ENCODE data around the gene OR5M8.

Gene OR5M8

DNA sequence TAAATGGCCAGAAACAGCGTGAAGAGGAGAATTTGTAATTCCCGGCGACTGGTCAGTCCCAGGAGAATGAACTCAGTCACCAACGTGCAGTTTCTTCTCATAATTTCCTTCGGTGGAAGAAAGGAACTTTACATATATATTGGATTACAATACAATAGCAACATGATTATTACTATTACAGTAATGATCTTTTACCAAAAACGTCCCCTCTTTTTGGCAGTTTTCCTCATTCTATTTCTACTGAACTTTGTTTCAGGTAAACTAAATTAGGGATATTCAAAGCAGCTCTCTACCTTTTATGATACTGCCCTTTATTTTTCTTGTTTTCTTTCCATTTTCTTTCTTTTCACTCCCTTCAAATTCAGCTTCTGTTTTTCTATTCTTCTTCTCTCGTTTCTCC is at the start of gene OR5M8:
OR5M8 (minus strand) TSS at position 101 of the 400 bp plus-strand sequence; CDS start at position 101, 0 bp downstream.
- no peak for DNase-seq

DNA sequence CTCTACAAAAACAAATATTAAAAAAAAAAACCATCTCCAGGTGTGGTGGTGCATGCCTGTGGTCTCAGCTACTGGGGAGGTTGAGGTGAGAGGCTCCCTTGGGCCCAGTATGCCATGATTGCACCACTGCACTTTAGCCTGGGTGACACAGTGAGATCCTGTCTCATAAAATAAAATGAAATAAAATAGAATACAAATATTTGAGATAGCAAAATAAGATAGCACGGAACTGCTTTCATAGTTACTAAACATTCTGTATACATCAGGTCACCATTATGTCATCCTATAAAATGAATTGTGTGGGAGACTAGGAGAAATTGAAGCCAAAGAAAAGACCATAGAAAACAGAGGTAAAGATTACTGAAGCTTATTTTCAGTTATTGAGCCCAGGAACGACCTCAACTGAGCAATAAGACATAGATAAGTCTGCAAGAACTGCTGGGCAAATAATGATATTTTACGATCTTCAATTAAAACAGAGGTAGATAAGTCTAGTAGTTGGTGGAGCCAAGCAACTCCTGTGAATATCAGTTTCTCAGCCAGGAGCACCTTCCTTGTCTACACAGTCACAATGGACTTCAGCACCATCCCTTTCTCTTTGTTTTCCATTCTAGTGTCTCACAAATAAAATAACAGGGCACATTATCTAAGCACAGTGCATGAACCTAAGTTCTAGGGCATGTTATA is 42.0 kb upstream of the OR5M8 start:
- DNase-seq = no peak

DNA sequence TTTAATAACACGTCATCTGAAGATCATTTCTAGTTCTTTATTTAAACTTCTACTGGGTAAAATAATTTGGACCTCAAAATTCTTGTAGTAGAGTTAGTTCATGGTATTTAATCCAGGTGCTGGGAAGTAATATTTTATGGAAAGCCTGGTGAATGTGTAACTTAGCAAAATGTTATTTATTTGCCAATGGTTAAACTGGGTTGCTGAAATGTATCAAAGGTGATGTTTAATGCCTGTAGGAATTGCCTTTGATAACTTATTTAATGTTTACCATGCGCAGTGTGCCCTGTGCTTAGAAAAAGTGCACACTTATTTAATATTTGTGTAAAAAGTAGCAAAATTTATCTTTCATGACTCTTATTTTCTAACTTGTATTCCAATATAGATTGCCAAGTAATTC is 40.7 kb upstream of the OR5M8 start:
- no peak for DNase-seq

DNA sequence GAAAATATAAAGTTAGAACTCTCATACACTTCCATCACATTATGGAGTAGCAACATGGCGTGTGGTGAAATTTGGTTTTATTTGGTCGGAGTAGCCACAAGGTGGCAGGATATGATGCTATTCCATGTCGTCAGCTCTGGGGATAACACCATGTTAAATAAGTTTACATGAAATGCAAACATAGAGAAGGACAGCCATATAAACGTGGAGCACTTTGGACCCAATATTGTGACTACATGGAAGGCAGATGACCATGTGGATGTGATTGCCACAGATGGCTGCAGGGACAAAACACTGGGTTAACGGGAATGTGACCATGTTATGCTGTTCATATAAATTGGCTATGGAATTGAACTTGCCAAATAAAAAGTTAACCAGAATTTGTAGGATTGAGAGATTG is 30.8 kb upstream of the OR5M8 start:
- DNase-seq = no peak

DNA sequence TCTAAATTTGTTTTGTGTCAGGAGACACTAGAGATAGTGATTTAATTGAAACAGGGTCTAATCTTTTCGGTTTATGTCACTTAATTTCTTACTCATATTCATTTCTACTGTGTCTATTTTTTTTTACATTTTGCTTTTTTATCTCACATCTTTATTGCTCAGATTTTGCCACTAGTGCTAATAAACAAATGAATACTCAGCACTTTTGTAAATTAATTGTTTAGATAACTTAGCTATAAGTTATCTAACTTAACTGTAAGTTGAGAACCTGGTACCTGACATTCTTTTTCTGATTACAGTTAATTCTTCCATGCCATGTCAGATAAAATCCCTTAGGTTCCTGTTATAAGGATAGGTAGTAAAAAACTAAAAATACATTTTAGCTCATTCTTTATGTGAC is 22.1 kb upstream of the OR5M8 start:
- DNase-seq = no peak

DNA sequence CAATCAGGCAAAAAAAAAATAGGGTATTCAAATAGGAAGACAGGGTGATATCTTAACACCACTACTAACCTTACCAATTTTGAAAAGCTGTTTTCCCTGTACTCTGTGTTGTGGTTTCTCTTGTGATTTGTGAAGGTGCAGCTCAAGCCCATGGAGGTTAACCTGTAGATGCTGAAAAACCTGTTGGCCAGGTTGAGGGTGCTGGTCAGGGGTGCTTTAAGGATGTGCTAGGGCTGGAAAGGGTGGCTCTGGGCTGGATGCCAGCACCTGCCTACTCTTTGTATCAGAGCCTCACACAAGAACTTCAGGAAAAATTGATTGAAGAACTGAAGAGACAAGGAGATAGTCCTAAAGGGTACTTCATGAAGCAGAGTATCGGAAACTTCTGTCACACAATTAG is 18.3 kb upstream of the OR5M8 start:
- no peak for DNase-seq

DNA sequence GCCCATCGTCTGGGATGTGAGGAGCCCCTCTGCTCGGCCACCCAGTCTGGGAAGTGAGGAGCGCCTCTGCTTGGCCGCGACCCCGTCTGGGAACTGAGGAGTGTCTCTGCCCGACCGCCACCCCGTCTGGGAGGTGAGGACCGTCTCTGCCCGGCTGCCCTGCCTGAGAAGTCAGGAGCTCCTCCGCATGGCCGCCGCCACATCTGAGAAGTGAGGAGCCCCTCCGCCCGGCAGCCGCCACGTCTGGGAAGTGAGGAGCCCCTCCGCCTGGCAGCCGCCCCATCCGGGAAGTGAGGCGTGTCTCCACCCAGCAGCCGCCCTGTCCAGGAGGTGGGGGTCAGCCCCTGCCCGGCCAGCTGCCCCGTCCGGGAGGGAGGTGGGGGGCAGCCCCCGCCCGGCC is 5.8 kb upstream of the OR5M8 start:
- no peak for DNase-seq

DNA sequence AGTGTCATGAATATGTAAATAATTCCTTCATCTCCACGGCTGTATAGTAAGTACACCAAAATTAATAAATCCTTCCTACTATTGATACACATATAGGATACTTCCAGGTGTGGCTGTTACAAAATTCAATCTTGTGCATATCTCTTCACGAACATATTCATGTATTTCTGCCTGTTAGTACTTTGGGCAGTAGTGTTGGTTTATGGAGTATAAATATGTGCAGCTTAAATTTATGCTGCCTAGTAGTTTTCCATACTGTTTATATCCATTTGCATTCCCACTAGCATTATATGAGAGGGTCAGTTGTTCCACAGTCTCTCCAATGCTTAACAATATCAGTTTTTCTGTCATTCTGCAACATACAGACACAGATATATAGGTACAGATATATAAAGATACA is 3.9 kb upstream of the OR5M8 start:
- DNase-seq = no peak

DNA sequence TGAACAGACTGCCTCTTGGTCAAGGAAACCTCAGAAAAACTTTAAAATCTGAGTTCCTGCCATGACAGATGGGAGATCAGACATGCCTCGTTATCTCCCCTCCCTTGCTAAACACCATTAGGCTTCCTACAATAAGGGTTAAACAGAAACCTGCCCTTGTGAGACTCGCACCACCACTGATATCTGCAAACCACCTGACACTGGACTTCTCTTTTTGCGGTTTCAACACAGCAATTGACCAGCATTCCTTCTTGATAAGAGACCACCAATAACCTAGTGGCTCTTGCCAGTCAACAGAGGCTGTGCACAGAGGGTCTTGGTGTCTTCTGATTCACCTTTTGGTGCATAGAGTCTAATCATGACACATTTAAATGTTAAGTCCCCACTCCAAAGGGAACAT is 4.4 kb downstream of the OR5M8 start:
- DNase-seq = no peak

DNA sequence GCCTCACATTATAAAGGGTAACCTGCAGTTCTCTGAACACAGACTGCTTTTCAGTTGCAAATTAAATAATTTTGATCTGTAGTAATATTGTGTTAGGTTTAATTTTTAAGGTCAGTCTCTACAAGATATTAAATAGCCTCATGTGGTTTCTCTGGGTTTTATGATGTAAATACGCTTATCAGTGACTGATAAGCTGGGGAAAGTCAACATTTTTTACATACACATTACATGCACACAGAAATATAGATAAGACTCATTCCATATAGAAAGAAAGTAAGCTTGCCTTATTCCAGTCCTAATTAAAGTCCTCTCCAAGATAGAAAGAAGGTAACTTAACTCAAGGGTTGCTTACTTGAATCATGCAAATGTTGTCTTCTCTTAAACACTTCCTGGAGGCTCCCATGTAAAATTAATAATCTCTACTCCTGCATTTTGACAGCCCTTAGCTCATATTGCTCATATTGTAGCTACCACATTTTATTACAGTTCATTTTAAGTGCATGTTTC is 16.4 kb downstream of the OR5M8 start:
- DNase-seq = no peak

DNA sequence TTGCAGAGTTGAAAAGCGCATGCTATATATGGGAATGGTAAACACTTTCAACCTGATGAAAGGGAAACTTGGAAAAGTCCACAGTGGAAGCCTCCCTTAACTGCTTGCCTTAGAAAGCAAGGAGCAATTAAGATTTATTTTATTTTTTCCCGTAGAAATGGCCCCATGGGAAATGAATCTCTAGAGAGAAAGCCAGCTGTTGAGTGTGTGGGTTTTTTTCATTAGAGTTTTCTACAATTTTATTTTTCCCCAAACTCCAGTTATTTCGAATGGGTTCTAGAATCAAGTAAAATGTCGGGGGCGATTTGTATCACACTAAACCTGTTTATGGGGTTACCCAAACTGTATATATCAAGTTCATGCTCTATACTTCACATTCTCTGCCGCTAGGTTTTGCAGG is 17.9 kb downstream of the OR5M8 start, which contains the start of gene OR5M3:
OR5M3 (minus strand) TSS at position 101 of the 400 bp plus-strand sequence. CDS start 2,855 bp downstream, outside the sequence.
- no peak for DNase-seq

DNA sequence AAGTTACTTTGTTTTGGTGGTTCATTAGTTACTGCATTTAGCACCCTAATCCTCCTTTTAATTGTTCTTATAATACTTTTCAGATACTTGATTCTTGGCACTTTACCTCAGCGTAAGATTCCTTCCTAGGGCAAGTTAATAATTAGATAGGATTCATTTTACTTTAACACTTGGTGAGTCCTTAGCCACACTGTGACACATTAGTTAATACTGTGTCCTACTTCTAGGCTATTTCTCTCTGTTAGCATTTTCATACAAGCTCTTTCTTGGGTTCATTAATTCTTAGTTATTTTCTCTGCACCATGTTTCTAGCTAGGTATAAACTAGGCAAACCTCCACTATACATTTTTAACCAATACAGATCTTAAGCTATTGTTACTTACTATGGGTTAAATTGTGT is 34.1 kb downstream of the OR5M8 start:
- no peak for DNase-seq

DNA sequence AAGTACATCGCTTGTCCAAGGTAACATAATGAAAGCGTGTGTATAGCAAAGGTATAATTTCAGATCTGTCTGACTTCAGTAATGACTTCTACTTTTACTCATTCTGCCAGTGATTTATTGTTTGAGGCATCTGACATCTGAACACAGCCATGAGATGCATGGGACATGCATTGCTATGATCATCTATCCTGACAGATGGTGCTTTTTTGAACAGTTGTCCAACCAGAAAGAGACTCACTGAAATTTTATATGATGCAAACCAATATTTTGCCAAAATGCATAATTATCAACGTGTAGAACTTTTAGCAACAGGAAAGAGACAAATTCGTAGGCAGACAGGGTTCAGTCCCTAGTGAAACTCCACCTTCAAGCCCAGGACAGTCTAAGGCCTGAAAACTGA is 37.6 kb downstream of the OR5M8 start:
- no peak for DNase-seq

Data from activated T-cell treated with anti-CD3 and anti-CD28 coated beads, Interleukin-2, amount 50 U/mL, for 48 hours (primary cell).